Stimulated activated CD4-positive, alpha-beta T cell treated with anti-CD3 and anti-CD28 coated beads, Interleukin-12 subunit alpha, Interleukin-12 subunit beta, amount 100 ng/mL, for 24 hours (primary cell): ENCODE data around the gene TMEM107.
A peak's percentile ranks its signal among the peaks of the same experiment; 100 is the strongest.

Experiments
- DNase-seq, 2 experiments: peaks; one replicate each; pipeline ENCODE4 v3.0.0-alpha.2; 2020; ENCODE audit warnings: low read depth in 2 of 2

TMEM107 gene

GRCh38 chr17:8137645-8138373 lies 38.4 kb downstream of the TMEM107 start:
- DNase-seq: no peak

- no peak for DNase-seq
These were observed 42.2 kb downstream of the TMEM107 start for GRCh38 chr17:8133941-8134340.

- DNase-seq: no peak
These were observed 42.8 kb downstream of the TMEM107 start for GRCh38 chr17:8133399-8133798.

GRCh38 chr17:8131844-8132441 lies 44.2 kb downstream of the TMEM107 start:
- no peak for DNase-seq

GRCh38 chr17:8128125-8128784 lies 47.9 kb downstream of the TMEM107 start:
- no peak for DNase-seq

GRCh38 chr17:8126491-8127066 lies 49.6 kb downstream of the TMEM107 start:
- no peak for DNase-seq

GRCh38 chr17:8125947-8126490 lies 50.2 kb downstream of the TMEM107 start:
- DNase-seq: no peak

GRCh38 chr17:8125154-8125946 lies 50.8 kb downstream of the TMEM107 start:
- peak; percentile 92 for DNase-seq

GRCh38 chr17:8124350-8125153 lies 51.6 kb downstream of the TMEM107 start:
- no peak for DNase-seq

GRCh38 chr17:8123695-8124349 lies 52.4 kb downstream of the TMEM107 start, which contains the start of gene HES7:
Gene HES7 (minus strand): TSS chr17:8124106. CDS start chr17:8124084, 22 bp downstream.
- DNase-seq: no peak

GRCh38 chr17:8122924-8123694 lies 53.1 kb downstream of the TMEM107 start:
- DNase-seq: no peak
